K562 (cell line): ENCODE data around the gene SLC7A9. TPM values are rescaled to one million over a fixed set of nuclear protein-coding genes. Genes with fewer than 3 reads are reported as not detected.

ENCODE experiments used
- ARID3B ChIP-seq: fragments of 250-450 bp; sonication (Bioruptor Pico); IDR thresholded peaks from 2 replicates; pipeline ENCODE4 v1.4.0; 2020; ENCODE audit warnings: borderline replicate concordance
- BCLAF1 ChIP-seq, 2 experiments: fragments of 450-650 bp in 1 of 2; IDR thresholded peaks; 2 replicates each; pipeline ENCODE4 v1.6.1; 2011 to 2017; ENCODE audit warnings: low read depth in 2 of 2, antibody characterized with exemption in 1 of 2, borderline replicate concordance in 1 of 2, low read length in 1 of 2, mild to moderate bottlenecking in 1 of 2, mixed read lengths in 1 of 2; ENCODE audit not compliant: control insufficient read depth in 1 of 2
- CREB3L1 ChIP-seq: fragments of 450-650 bp; IDR thresholded peaks from 2 replicates; pipeline ENCODE4 v1.6.1; 2014; ENCODE audit warnings: low read depth, mild to moderate bottlenecking, moderate library complexity, borderline replicate concordance
- CTCFL ChIP-seq: IDR thresholded peaks from 2 replicates; pipeline ENCODE4 v1.6.1; 2011; ENCODE audit warnings: borderline replicate concordance, low read depth, mild to moderate bottlenecking, moderate library complexity, low read length; ENCODE audit not compliant: insufficient read depth, poor library complexity, severe bottlenecking
- HMG20B ChIP-seq: fragments of 250-450 bp; sonication (Bioruptor Pico); IDR thresholded peaks from 2 replicates; pipeline ENCODE4 v1.5.0; 2021; ENCODE audit warnings: mild to moderate bottlenecking
- HOXB6 ChIP-seq: fragments of 250-450 bp; sonication (Bioruptor Pico); IDR thresholded peaks from 2 replicates; pipeline ENCODE4 v1.5.1; 2022; ENCODE audit warnings: mild to moderate bottlenecking, borderline replicate concordance
- IFI16 ChIP-seq: fragments of 250-450 bp; sonication (Bioruptor Pico); IDR thresholded peaks from 2 replicates; pipeline ENCODE4 v2.1.2; 2022; ENCODE audit warnings: mild to moderate bottlenecking, inconsistent platforms
- MECOM ChIP-seq: fragments of 250-450 bp; sonication (Bioruptor Pico); IDR thresholded peaks from 2 replicates; pipeline ENCODE4 v1.8.0; 2022; ENCODE audit warnings: inconsistent platforms
- PHF20 ChIP-seq: fragments of 450-650 bp; IDR thresholded peaks from 2 replicates; pipeline ENCODE4 v1.6.1; 2018; ENCODE audit not compliant: partially characterized antibody
- PRPF4 ChIP-seq: fragments of 200-400 bp; formaldehyde crosslinking; IDR thresholded peaks from one replicate; pipeline ENCODE4 v1.6.1; 2017; ENCODE audit warnings: low read length, low read depth, mild to moderate bottlenecking; ENCODE audit not compliant: insufficient read depth, poor library complexity, severe bottlenecking
- RBM17 ChIP-seq: fragments of 200-400 bp; formaldehyde crosslinking; IDR thresholded peaks from 2 replicates; pipeline ENCODE4 v1.6.1; 2017; ENCODE audit warnings: low read depth, mild to moderate bottlenecking, low read length, borderline replicate concordance
- SPI1 ChIP-seq: IDR thresholded peaks from 2 replicates; pipeline ENCODE4 v1.6.1; 2011; ENCODE audit warnings: low read depth, low read length, control low read depth, borderline replicate concordance
- ZNF121 ChIP-seq: sonication (generic); formaldehyde crosslinking; conservative IDR thresholded peaks from 2 replicates; pipeline ENCODE4 v1.8.0; 2022; ENCODE audit warnings: missing genetic modification reagents
- ZNF695 ChIP-seq: fragments of 450-650 bp; formaldehyde crosslinking; IDR thresholded peaks from 2 replicates; pipeline ENCODE4 v1.4.0; 2020; ENCODE audit warnings: mild to moderate bottlenecking, moderate library complexity
- polyA plus RNA-seq, 8 experiments: library from polyadenylated mRNA; depleted of rRNA in 4 of 8; stranded (reverse) in 5 of 8; unstranded in 3 of 8; fragments of >200 nt; fragmentation: Nextera tagmentation in 2 of 8; fragmentation: Illumina TruSeq in 1 of 8; extraction: Ambion mirVana in 2 of 8; extraction: Trizol in 1 of 8; gene quantifications; 2 replicates each; pipeline versions ENCODE4 v1.2.1 to v1.2.3, GENCODE V29; 2011 to 2014; ENCODE audit warnings: inconsistent platforms in 1 of 8, missing spikeins in 1 of 8
- total RNA-seq, 7 experiments: library from RNA; depleted of rRNA in 6 of 7; stranded (reverse); fragments of >200 nt in 6 of 7; fragmentation: Illumina TruSeq in 2 of 7; extraction: Trizol in 2 of 7; gene quantifications; 2 replicates each; pipeline versions ENCODE4 v1.2.1 to v1.2.3, GENCODE V29; 2011 to 2021; ENCODE audit warnings: low replicate concordance in 1 of 7

Gene SLC7A9
- total and polyA plus RNA-seq, 9 of the 15 experiments (the other 6 are each of a cell fraction or from before 2014, with no cell fraction given): not detected

- TF ChIP-seq ARID3B (no peak), ZNF121 (CRISPR knock-in tag) (no peak), PHF20 (no peak), ZNF695 (CRISPR knock-in tag) (no peak), RBM17 (no peak), BCLAF1 (IDR thresholded peaks at IDR 0.05; ENCODE audit: borderline replicate concordance in 1 of 2, control insufficient read depth in 1 of 2, low read depth in 2 of 2, low read length in 1 of 2) (no peak), PRPF4 (no peak), HOXB6 (no peak), CTCFL (no peak), SPI1 (no peak), MECOM (no peak), IFI16 (no peak), HMG20B (CRISPR knock-in tag) (no peak), CREB3L1 (no peak)
- TF ChIP-seq, all 486 proteins: peak for 0
Measured at GRCh38 chr19:32798201-32798600, 71.4 kb downstream of the SLC7A9 start (continued).
